Measurements from ENCODE around the gene ABCC5.

Gene ABCC5

DNA sequence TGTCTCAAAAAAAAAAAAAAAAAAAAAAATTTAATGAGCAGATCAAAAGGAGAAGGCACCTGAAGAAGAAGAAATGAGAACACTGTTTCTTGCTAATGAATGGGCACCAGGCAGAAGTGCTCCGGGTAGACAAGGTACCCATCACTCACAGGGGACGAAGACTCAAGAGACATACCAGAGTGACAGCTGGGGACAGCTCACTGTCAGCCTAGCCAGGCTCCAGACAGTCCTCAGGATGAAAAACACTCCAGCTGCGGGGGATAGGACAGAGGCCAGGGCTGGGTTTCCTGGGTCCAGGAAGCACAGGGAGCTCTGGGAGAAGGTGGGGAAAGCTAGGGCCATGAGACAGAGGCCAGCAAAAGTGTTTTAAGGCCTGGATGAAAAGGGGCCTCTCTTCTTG is 84.5 kb downstream of the ABCC5 start:
- H2AFZ ChIP-seq (ENCODE audit: low read length) = no peak overlapping the region
- TF ChIP-seq, protein P1, sequence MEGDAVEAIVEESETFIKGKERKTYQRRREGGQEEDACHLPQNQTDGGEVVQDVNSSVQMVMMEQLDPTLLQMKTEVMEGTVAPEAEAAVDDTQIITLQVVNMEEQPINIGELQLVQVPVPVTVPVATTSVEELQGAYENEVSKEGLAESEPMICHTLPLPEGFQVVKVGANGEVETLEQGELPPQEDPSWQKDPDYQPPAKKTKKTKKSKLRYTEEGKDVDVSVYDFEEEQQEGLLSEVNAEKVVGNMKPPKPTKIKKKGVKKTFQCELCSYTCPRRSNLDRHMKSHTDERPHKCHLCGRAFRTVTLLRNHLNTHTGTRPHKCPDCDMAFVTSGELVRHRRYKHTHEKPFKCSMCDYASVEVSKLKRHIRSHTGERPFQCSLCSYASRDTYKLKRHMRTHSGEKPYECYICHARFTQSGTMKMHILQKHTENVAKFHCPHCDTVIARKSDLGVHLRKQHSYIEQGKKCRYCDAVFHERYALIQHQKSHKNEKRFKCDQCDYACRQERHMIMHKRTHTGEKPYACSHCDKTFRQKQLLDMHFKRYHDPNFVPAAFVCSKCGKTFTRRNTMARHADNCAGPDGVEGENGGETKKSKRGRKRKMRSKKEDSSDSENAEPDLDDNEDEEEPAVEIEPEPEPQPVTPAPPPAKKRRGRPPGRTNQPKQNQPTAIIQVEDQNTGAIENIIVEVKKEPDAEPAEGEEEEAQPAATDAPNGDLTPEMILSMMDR (conservative IDR thresholded peaks at IDR 0.05; ENCODE audit: low read length) = no peak
- TF ChIP-seq EZH2phosphoT487 (IDR thresholded peaks at IDR 0.05; ENCODE audit: borderline replicate concordance) = no peak
- no peak overlapping the region for H3K4me2 ChIP-seq (ENCODE audit: low read depth, low read length, poor library complexity, severe bottlenecking)
- H3K9me2 ChIP-seq (replicated peaks; ENCODE audit: low read depth, low read length) = no peaks in the 10 kb centered on the region
- no peaks in the 10 kb centered on the region for H3K4me1 ChIP-seq (ENCODE audit: insufficient read depth, low read length, poor library complexity, severe bottlenecking)
- H3K9me3 ChIP-seq (ENCODE audit: insufficient read depth, low read depth, low read length) = no peaks in the 10 kb centered on the region
- H3K27me3 ChIP-seq (ENCODE audit: insufficient read depth, low read length, poor library complexity, severe bottlenecking) = no peaks in the 10 kb centered on the region
- H3K4me3 ChIP-seq (ENCODE audit: low read length, poor library complexity, severe bottlenecking) = no peak overlapping the region
- no peaks in the 10 kb centered on the region for H3K79me2 ChIP-seq (ENCODE audit: insufficient read depth, low read length)
- H3F3A ChIP-seq (ENCODE audit: low read depth) = no peaks in the 10 kb centered on the region
- H3K36me3 ChIP-seq (ENCODE audit: insufficient read depth, low read length) = peaks cover 5% of the 10 kb centered on the region; the same call in 1 of the 2 replicates
- H3K9ac ChIP-seq (ENCODE audit: low read depth, low read length, poor library complexity, severe bottlenecking) = no peak overlapping the region
- no peaks in the 10 kb centered on the region for H4K20me1 ChIP-seq (ENCODE audit: insufficient read depth, low read length, poor library complexity, severe bottlenecking)

DNA sequence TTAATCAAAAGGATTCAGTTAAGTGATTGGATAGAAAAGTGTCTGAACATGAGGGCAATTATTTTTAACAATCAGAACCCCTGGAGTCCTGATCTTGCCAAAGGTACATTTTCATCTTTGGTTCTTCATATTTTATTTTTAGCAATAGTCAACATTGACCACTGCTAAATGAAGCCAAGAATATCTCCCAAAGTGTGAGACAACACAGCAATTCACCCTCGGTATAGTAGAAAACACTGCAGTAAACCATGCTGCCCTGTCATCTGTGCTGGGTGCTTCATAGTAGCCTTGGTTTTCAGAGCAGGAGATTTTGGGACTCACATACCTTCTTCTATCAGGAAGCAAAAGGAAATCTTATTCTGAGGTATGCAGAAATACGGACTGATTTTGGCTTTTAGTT is 85.8 kb downstream of the ABCC5 start:
- H3K36me3 ChIP-seq (ENCODE audit: insufficient read depth, low read length) = no peaks in the 10 kb centered on the region; the same call in 1 of the 2 replicates
- H3K27me3 ChIP-seq (ENCODE audit: insufficient read depth, low read length, poor library complexity, severe bottlenecking) = no peaks in the 10 kb centered on the region
- no peaks in the 10 kb centered on the region for H3K9me2 ChIP-seq (replicated peaks; ENCODE audit: low read depth, low read length)
- no peak overlapping the region for H3K9ac ChIP-seq (ENCODE audit: low read depth, low read length, poor library complexity, severe bottlenecking)
- no peak overlapping the region for H3K4me3 ChIP-seq (ENCODE audit: low read length, poor library complexity, severe bottlenecking)
- no peaks in the 10 kb centered on the region for H3K9me3 ChIP-seq (ENCODE audit: insufficient read depth, low read depth, low read length)
- H4K20me1 ChIP-seq (ENCODE audit: insufficient read depth, low read length, poor library complexity, severe bottlenecking) = no peaks in the 10 kb centered on the region
- H3K4me2 ChIP-seq (ENCODE audit: low read depth, low read length, poor library complexity, severe bottlenecking) = no peak overlapping the region
- no peaks in the 10 kb centered on the region for H3F3A ChIP-seq (ENCODE audit: low read depth)
- no peak for TF ChIP-seq EZH2phosphoT487 (IDR thresholded peaks at IDR 0.05; ENCODE audit: borderline replicate concordance)
- TF ChIP-seq, protein P1 (conservative IDR thresholded peaks at IDR 0.05; ENCODE audit: low read length) = no peak
- H3K4me1 ChIP-seq (ENCODE audit: insufficient read depth, low read length, poor library complexity, severe bottlenecking) = no peaks in the 10 kb centered on the region
- no peak overlapping the region for H2AFZ ChIP-seq (ENCODE audit: low read length)
- no peaks in the 10 kb centered on the region for H3K79me2 ChIP-seq (ENCODE audit: insufficient read depth, low read length)

DNA sequence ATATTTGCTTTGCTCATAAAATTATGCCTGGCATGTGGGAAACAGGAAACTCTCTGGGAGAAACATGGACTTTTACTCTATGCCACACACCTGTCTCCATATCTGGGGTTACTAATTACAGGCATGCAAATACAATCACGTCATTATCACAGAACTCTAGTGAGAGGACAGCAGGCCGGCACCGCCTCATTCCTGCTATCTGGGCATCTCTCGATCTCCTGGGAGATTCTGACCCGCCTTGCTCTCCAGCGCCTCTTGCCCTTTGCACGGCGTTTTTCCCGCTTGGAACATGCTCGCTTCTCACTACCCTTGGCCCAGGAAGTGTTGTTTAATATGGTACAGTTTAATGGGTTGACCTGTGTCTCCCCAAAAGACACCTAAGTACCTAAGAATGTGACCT is 87.6 kb downstream of the ABCC5 start:
- H3K4me2 ChIP-seq (ENCODE audit: low read depth, low read length, poor library complexity, severe bottlenecking) = no peak overlapping the region
- H3K9me3 ChIP-seq (ENCODE audit: insufficient read depth, low read depth, low read length) = no peaks in the 10 kb centered on the region
- TF ChIP-seq, protein P1 (conservative IDR thresholded peaks at IDR 0.05; ENCODE audit: low read length) = no peak
- TF ChIP-seq EZH2phosphoT487 (IDR thresholded peaks at IDR 0.05; ENCODE audit: borderline replicate concordance) = no peak
- no peaks in the 10 kb centered on the region for H3K4me1 ChIP-seq (ENCODE audit: insufficient read depth, low read length, poor library complexity, severe bottlenecking)
- no peaks in the 10 kb centered on the region for H3K27me3 ChIP-seq (ENCODE audit: insufficient read depth, low read length, poor library complexity, severe bottlenecking)
- H3F3A ChIP-seq (ENCODE audit: low read depth) = no peaks in the 10 kb centered on the region
- H3K4me3 ChIP-seq (ENCODE audit: low read length, poor library complexity, severe bottlenecking) = no peak overlapping the region
- no peak overlapping the region for H2AFZ ChIP-seq (ENCODE audit: low read length)
- H3K79me2 ChIP-seq (ENCODE audit: insufficient read depth, low read length) = no peaks in the 10 kb centered on the region
- H3K36me3 ChIP-seq (ENCODE audit: insufficient read depth, low read length) = peaks cover 4% of the 10 kb centered on the region; the same call in 1 of the 2 replicates
- H3K9ac ChIP-seq (ENCODE audit: low read depth, low read length, poor library complexity, severe bottlenecking) = no peak overlapping the region
- H4K20me1 ChIP-seq (ENCODE audit: insufficient read depth, low read length, poor library complexity, severe bottlenecking) = no peaks in the 10 kb centered on the region
- no peaks in the 10 kb centered on the region for H3K9me2 ChIP-seq (replicated peaks; ENCODE audit: low read depth, low read length)

All from Loucy (cell line).